CD4-positive, alpha-beta T cell treated with Interleukin-15 for 1 hour (primary cell): Measurements from ENCODE around the gene PHACTR4.
"Not testable (repeated sequence)": the region's sequence is repeated elsewhere in the genome, so short reads cannot be mapped to it uniquely, and the experiment has no call there.

ENCODE experiments used
- DNase-seq: peaks from one replicate; pipeline ENCODE4 v3.0.0-alpha.2; 2020

Gene PHACTR4

DNA sequence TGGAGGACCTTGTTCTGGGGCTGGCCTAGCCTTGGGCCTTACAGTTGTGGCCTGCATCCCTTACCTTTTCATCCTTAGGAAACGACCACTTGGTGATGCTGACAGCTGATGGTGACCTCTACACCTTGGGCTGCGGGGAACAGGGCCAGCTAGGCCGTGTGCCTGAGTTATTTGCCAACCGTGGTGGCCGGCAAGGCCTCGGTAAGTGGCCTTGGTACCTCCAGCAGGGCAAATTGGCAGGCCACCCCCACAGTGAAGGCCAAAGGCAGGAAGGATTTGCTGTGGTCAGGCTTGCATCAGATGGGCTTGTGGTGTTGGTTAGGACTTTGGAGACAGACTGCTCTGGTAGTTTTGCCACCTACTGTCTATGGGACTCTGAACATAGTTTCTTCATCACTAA, 165.6 kb downstream of the PHACTR4 start:
- no peak for DNase-seq

DNA sequence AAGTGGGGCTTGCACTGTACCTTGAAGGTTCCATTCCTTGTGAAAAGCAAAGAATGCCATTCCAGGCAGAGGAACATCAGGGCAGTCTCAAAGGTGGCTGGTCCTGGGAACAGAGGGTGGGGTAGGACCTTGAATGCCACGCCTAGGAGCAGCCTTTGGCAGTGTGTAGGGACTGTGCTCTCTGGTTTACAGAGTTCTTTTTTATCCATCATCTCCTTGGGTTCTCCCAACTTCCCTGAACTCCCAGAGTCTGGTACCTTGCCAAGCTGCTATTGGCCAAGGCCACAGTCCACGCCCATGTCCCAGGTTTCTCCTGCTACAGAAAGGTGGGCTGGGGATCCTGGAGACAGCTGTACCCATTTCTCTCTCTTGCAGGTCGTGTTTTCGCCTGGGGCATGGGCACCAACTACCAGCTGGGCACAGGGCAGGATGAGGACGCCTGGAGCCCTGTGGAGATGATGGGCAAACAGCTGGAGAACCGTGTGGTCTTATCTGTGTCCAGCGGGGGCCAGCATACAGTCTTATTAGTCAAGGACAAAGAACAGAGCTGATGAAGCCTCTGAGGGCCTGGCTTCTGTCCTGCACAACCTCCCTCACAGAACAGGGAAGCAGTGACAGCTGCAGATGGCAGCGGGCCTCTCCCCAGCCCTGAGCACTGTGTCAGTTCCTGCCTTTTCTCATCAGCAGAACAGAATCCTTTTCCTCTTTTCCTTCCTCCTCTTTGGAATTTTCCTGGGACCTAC, 168.1 kb downstream of the PHACTR4 start:
- DNase-seq, result no peak

DNA sequence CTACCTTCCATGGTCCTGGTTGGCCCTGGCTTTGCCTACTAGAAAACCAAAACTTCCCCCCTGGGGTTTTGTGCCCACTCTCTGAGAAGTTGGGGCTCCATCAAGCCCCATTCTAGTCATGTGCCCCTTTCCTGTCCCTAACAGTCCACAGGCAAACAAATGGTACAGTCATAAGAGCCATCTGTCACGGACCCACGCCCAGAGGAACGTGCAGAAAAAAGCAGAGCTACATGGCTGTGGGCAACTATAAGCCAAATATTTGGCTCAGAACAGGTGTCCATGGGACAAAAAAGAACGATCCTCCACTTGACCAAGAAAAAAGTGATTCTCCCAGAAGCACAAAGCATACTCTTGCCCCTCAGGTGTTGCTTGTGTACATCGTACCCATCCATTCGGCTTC, 168.7 kb downstream of the PHACTR4 start:
- no peak for DNase-seq

DNA sequence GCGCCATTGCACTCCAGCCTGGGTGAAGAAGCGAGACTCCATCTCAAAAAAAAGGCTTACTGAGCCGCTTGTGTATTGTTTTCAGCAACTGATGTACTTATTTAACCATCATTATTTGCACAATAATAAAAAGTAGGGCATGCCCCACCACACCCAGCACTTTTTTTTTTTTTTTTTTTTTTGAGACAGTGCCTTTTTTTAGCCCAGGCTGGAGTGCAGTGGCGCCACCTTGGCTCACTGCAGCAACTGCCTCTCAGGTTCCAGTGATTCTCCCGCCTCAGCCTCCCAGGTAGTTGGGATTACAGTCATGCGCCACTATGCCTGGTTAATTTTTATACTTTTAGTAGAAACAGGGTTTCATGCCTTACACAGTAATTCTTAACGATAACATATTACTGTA, 171.1 kb downstream of the PHACTR4 start:
- DNase-seq, result no peak

DNA sequence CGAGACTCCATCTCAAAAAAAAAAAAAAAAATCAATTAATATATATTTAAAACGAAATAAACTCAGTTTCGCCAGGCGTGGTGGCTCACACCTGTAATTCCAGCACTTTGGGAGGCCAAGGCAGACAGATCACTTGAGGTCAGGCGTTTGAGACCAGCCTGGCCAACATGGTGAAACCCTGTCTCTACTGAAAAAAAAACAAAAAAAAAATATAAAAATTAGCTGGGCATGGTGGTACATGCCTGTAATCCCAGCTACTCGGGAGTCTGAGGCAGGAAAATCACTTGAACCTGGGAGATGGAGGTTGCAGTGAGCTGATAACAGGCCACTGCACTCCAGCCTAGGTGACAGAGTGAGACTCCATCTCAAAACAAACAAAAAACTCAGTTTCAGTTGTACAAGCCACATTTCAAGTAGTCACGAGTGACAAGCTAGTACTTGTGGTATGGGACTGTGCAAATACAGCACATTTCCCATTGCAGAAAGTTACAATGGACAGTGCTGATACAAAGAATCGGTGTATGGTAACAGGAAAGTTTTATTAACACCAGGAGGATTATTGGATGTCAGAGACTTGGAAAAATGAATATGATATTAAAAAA, 172.0 kb downstream of the PHACTR4 start:
- DNase-seq, result not testable (repeated sequence)

DNA sequence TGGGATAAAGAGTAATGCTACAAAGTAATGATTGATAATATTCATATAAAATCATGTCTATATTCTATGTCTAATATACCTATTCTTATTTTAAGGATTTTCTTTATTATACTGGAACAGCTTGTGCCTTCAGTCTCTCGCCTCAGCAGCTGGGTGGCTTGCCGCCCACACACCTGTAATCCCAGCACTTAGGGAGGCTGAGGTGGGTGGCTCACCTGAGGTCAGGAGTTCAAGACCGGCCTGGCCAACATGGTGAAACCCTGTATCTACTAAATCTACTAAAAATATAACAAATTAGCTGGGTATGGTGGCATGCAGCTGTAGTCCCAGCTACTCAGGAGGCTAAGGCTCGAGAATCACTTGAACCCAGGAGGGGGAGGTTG, 175.7 kb downstream of the PHACTR4 start:
- no peak for DNase-seq

DNA sequence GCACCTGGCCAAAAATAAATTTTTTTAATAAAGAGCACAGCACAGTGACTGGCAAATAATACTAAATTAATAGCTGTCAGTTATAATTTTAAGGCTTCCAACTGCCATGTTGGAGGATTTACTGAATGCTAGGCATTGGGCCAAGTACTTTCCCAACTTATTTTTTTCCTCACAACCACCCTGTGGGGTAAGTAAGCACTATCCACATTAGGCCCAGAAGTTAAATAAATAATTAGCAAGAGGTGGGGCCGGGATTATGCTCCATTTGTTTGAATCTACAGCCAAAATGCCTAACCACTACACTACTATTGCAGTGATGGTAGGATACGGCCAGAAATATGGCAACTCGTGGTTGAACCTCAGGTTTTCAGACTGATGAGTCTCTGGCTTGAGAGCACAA, 178.8 kb downstream of the PHACTR4 start:
- no peak for DNase-seq
